Neural cell (in vitro differentiated cells): ENCODE results near the gene FOXO1. TPM values are rescaled to one million over a fixed set of nuclear protein-coding genes. Genes with fewer than 3 reads are reported as not detected.

Source experiments
- H2AFZ ChIP-seq: fragments of 200-600, 300-800 bp; sonication (generic), shearing (Covaris generic); 2 replicates; pipeline ENCODE4 v1.6.0; 2014; ENCODE audit warnings: low read depth, mild to moderate bottlenecking, antibody characterized with exemption, low read length, moderate library complexity
- H3F3A ChIP-seq: fragments of 200-600 bp; shearing (Covaris generic); 2 replicates; pipeline ENCODE4 v1.6.1; 2016; ENCODE audit warnings: mild to moderate bottlenecking, moderate library complexity, mixed read lengths, antibody characterized with exemption, low read length; ENCODE audit not compliant: insufficient read depth, poor library complexity, severe bottlenecking
- H3K27ac ChIP-seq: fragments of 200-600, 300-800 bp; sonication (generic), shearing (Covaris generic); 2 replicates; pipeline ENCODE4 v1.5.1; 2014; ENCODE audit warnings: mild to moderate bottlenecking, low read length, moderate library complexity
- H3K27me3 ChIP-seq: fragments of 300-800, 200-600 bp; sonication (generic), shearing (Covaris generic); 2 replicates; pipeline ENCODE4 v1.6.0; 2014; ENCODE audit warnings: mild to moderate bottlenecking, low read depth, low read length, moderate library complexity; ENCODE audit not compliant: insufficient read depth
- H3K36me3 ChIP-seq: fragments of 300-800, 200-600 bp; sonication (generic), shearing (Covaris generic); 2 replicates; pipeline ENCODE4 v1.5.1; 2014; ENCODE audit warnings: mild to moderate bottlenecking, antibody characterized with exemption, low read length, moderate library complexity; ENCODE audit not compliant: insufficient read depth
- H3K4me2 ChIP-seq: fragments of 300-800, 200-600 bp; sonication (generic), shearing (Covaris generic); 2 replicates; pipeline ENCODE4 v1.6.0; 2014; ENCODE audit warnings: mild to moderate bottlenecking, low read length
- H3K4me3 ChIP-seq: fragments of 300-800, 200-600 bp; sonication (generic), shearing (Covaris generic); 2 replicates; pipeline ENCODE4 v1.5.1; 2014; ENCODE audit warnings: mild to moderate bottlenecking, low read length, moderate library complexity
- H3K79me2 ChIP-seq: fragments of 200-600 bp; shearing (Covaris generic); replicated peaks from 2 replicates; pipeline ENCODE4 v1.6.0; 2014; ENCODE audit warnings: mild to moderate bottlenecking, low read length, moderate library complexity; ENCODE audit not compliant: insufficient read depth
- H3K9ac ChIP-seq: fragments of 300-800, 200-600 bp; sonication (generic), shearing (Covaris generic); 2 replicates; pipeline ENCODE4 v1.6.1; 2016; ENCODE audit warnings: mild to moderate bottlenecking, low read length, mixed read lengths
- H3K9me2 ChIP-seq: fragments of 200-600 bp; shearing (Covaris generic); 2 replicates; pipeline ENCODE4 v1.6.1; 2016; ENCODE audit warnings: mild to moderate bottlenecking, low read length, mixed read lengths; ENCODE audit not compliant: insufficient read depth
- H3K9me3 ChIP-seq: fragments of 200-600, 300-800 bp; sonication (generic), shearing (Covaris generic); 2 replicates; pipeline ENCODE4 v1.6.1; 2016; ENCODE audit warnings: mild to moderate bottlenecking, mixed run types, low read length, moderate library complexity, mixed read lengths
- H4K20me1 ChIP-seq: fragments of 200-600 bp; shearing (Covaris generic); 2 replicates; pipeline ENCODE4 v1.6.1; 2016; ENCODE audit warnings: mild to moderate bottlenecking, mixed run types; ENCODE audit not compliant: insufficient read depth
- EP300 ChIP-seq: fragments of 450-650 bp; conservative IDR thresholded peaks from 2 replicates; pipeline ENCODE4 v1.6.1; 2014; ENCODE audit warnings: antibody characterized with exemption, mild to moderate bottlenecking, moderate library complexity; ENCODE audit not compliant: poor library complexity, severe bottlenecking
- EZH2 ChIP-seq: fragments of 200-600, 300-800 bp; shearing (Covaris generic), sonication (generic); IDR thresholded peaks from 2 replicates; pipeline ENCODE4 v1.6.1; 2014; ENCODE audit warnings: antibody characterized with exemption, low read length, borderline replicate concordance, mild to moderate bottlenecking; ENCODE audit not compliant: insufficient read depth, poor library complexity, severe bottlenecking
- MXI1 ChIP-seq: fragments of 450-650 bp; conservative IDR thresholded peaks from 2 replicates; pipeline ENCODE4 v1.6.1; 2014; ENCODE audit warnings: antibody characterized with exemption, mild to moderate bottlenecking; ENCODE audit not compliant: poor library complexity, severe bottlenecking
- POLR2AphosphoS5 ChIP-seq: IDR thresholded peaks from 2 replicates; pipeline ENCODE4 v1.6.1; 2012
- RAD21 ChIP-seq: fragments of 450-650 bp; conservative IDR thresholded peaks from 2 replicates; pipeline ENCODE4 v1.6.1; 2014; ENCODE audit warnings: antibody characterized with exemption, mild to moderate bottlenecking, moderate library complexity
- SMC3 ChIP-seq: fragments of 450-650 bp; conservative IDR thresholded peaks from 2 replicates; pipeline ENCODE4 v1.6.1; 2014; ENCODE audit warnings: antibody characterized with exemption, mild to moderate bottlenecking, moderate library complexity; ENCODE audit not compliant: poor library complexity
- TAF1 ChIP-seq: IDR thresholded peaks from 2 replicates; pipeline ENCODE4 v1.6.1; 2012; ENCODE audit warnings: low read depth
- polyA plus RNA-seq: library from polyadenylated mRNA; depleted of rRNA; stranded (reverse); fragments of >200 nt; gene quantifications from 2 replicates; pipeline ENCODE4 v1.2.3, GENCODE V29; 2014
- TF ChIP-seq, protein P1 (sequence below): fragments of 450-650 bp; IDR thresholded peaks from 2 replicates; pipeline ENCODE4 v1.5.1; 2014; ENCODE audit warnings: antibody characterized with exemption, mild to moderate bottlenecking, moderate library complexity; ENCODE audit not compliant: poor library complexity, severe bottlenecking
- TF ChIP-seq, protein P2 (sequence below): IDR thresholded peaks from 2 replicates; pipeline ENCODE4 v1.6.1; 2012; ENCODE audit warnings: borderline replicate concordance

FOXO1 gene
- polyA plus RNA-seq, 1 donor from 2014 or later, result 1.2 TPM

DNA sequence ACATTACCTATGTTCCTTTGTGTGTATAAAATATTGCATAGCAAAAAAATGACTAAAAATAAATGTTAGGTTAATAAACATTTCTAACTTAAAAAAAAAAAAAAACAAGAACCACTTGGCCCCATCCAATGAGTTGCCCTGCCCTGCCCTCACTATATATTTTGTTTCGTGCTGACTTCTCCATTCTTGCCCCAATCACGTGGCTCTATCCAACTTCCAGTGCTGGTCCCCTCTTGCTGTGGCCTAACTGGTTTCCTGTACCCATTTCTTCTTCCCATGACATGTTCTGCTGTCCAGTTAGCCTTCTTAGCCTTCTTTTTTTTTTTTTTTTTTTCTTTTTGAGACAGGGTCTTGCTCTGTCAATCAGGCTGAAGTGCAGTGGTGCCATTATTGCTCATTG is 151.6 kb downstream of the FOXO1 start:
- no peak overlapping the region for H3K9ac ChIP-seq
- H3K4me3 ChIP-seq, result no peak overlapping the region
- no peaks in the 10 kb centered on the region for H3K9me2 ChIP-seq
- H4K20me1 ChIP-seq, result no peaks in the 10 kb centered on the region
- no peak overlapping the region for H3K27ac ChIP-seq
- no peaks in the 10 kb centered on the region for H3K27me3 ChIP-seq
- no peak overlapping the region for H3K4me2 ChIP-seq
- no peak overlapping the region for H2AFZ ChIP-seq
- H3K36me3 ChIP-seq, result no peaks in the 10 kb centered on the region
- no peaks in the 10 kb centered on the region for H3F3A ChIP-seq
- TF ChIP-seq SMC3 (no peak), EP300 (no peak), TAF1 (no peak), MXI1 (no peak), RAD21 (no peak), POLR2AphosphoS5 (no peak), EZH2 (no peak)
- TF ChIP-seq, protein P1, sequence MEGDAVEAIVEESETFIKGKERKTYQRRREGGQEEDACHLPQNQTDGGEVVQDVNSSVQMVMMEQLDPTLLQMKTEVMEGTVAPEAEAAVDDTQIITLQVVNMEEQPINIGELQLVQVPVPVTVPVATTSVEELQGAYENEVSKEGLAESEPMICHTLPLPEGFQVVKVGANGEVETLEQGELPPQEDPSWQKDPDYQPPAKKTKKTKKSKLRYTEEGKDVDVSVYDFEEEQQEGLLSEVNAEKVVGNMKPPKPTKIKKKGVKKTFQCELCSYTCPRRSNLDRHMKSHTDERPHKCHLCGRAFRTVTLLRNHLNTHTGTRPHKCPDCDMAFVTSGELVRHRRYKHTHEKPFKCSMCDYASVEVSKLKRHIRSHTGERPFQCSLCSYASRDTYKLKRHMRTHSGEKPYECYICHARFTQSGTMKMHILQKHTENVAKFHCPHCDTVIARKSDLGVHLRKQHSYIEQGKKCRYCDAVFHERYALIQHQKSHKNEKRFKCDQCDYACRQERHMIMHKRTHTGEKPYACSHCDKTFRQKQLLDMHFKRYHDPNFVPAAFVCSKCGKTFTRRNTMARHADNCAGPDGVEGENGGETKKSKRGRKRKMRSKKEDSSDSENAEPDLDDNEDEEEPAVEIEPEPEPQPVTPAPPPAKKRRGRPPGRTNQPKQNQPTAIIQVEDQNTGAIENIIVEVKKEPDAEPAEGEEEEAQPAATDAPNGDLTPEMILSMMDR, result no peak
- TF ChIP-seq, protein P2, sequence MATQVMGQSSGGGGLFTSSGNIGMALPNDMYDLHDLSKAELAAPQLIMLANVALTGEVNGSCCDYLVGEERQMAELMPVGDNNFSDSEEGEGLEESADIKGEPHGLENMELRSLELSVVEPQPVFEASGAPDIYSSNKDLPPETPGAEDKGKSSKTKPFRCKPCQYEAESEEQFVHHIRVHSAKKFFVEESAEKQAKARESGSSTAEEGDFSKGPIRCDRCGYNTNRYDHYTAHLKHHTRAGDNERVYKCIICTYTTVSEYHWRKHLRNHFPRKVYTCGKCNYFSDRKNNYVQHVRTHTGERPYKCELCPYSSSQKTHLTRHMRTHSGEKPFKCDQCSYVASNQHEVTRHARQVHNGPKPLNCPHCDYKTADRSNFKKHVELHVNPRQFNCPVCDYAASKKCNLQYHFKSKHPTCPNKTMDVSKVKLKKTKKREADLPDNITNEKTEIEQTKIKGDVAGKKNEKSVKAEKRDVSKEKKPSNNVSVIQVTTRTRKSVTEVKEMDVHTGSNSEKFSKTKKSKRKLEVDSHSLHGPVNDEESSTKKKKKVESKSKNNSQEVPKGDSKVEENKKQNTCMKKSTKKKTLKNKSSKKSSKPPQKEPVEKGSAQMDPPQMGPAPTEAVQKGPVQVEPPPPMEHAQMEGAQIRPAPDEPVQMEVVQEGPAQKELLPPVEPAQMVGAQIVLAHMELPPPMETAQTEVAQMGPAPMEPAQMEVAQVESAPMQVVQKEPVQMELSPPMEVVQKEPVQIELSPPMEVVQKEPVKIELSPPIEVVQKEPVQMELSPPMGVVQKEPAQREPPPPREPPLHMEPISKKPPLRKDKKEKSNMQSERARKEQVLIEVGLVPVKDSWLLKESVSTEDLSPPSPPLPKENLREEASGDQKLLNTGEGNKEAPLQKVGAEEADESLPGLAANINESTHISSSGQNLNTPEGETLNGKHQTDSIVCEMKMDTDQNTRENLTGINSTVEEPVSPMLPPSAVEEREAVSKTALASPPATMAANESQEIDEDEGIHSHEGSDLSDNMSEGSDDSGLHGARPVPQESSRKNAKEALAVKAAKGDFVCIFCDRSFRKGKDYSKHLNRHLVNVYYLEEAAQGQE, result no peak
- no peaks in the 10 kb centered on the region for H3K79me2 ChIP-seq
- no peaks in the 10 kb centered on the region for H3K9me3 ChIP-seq

DNA sequence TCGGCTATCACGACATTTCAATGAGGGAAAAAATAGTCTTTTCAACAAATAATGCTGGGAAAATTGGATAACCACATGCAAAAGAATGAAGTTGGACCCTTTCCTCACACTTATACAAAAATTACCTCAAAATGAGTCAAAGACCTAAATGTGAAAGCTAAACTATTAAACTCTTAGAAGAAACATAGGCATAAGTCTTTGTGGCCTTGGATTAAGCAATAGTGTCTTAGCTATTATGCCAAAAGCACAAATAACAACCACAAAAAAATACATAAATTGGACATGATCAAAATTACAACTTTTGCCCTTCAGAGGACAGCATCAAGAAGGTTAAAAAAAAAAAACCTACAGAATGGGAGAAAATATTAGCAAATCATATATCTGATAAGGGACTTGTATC is 156.6 kb downstream of the FOXO1 start:
- Histone ChIP-seq H3K4me3 (no peak overlapping the region), H3K27me3 (no peaks in the 10 kb centered on the region), H3K9me2 (no peaks in the 10 kb centered on the region), H2AFZ (no peak overlapping the region), H4K20me1 (no peaks in the 10 kb centered on the region), H3K79me2 (no peaks in the 10 kb centered on the region), H3K9me3 (no peaks in the 10 kb centered on the region), H3K9ac (no peak overlapping the region), H3K4me2 (no peak overlapping the region), H3K36me3 (no peaks in the 10 kb centered on the region), H3K27ac (no peak overlapping the region), H3F3A (no peaks in the 10 kb centered on the region)
- TF ChIP-seq, protein P2, result no peak
- TF ChIP-seq, protein P1, result no peak
- no peak for TF ChIP-seq POLR2AphosphoS5
- TF ChIP-seq MXI1, result no peak
- TF ChIP-seq TAF1, result no peak
- no peak for TF ChIP-seq EZH2
- TF ChIP-seq SMC3, result no peak
- no peak for TF ChIP-seq RAD21
- TF ChIP-seq EP300, result no peak
